Calu3 (cell line): ENCODE data around the gene LDLRAP1. TPM values are rescaled to one million over a fixed set of nuclear protein-coding genes. Genes with fewer than 3 reads are reported as not detected.

Experiments used
- BruUV-seq: library from RNA; stranded (reverse); fragments of 400-500 nt; replicated peaks from 2 replicates; lab custom pipeline; 2021; lab: Mats Ljungman, UMichigan
- CTCF ChIA-PET: fragments of 300-600 bp; sonication (Branson Sonifier 250); formaldehyde crosslinking; loops from one replicate; lab custom pipeline; 2022; ENCODE audit warnings: antibody characterized with exemption; lab: Charles Lee
- DNase-seq: peaks from one replicate; pipeline ENCODE4 v3.0.0; 2022
- H3K27ac Mint-ChIP-seq: one replicate; pipeline ENCODE4 v1.8.0; 2022; ENCODE audit warnings: mixed read lengths; ENCODE audit not compliant: unreplicated experiment
- H3K27me3 Mint-ChIP-seq: one replicate; pipeline ENCODE4 v1.8.0; 2022; ENCODE audit warnings: mixed read lengths; ENCODE audit not compliant: unreplicated experiment
- H3K36me3 Mint-ChIP-seq: one replicate; pipeline ENCODE4 v1.8.0; 2022; ENCODE audit warnings: mild to moderate bottlenecking, moderate library complexity, mixed read lengths; ENCODE audit not compliant: insufficient read depth, unreplicated experiment
- H3K4me1 Mint-ChIP-seq: one replicate; pipeline ENCODE4 v1.8.0; 2022; ENCODE audit warnings: mild to moderate bottlenecking, low read depth, mixed read lengths; ENCODE audit not compliant: unreplicated experiment
- H3K4me3 Mint-ChIP-seq: one replicate; pipeline ENCODE4 v1.8.0; 2022; ENCODE audit warnings: mild to moderate bottlenecking, low read depth, moderate library complexity, mixed read lengths; ENCODE audit not compliant: unreplicated experiment
- H3K9me3 Mint-ChIP-seq: one replicate; pipeline ENCODE4 v1.8.0; 2022; ENCODE audit warnings: low read depth, mixed read lengths; ENCODE audit not compliant: unreplicated experiment
- CTCF ChIP-seq: fragments of 200-600 bp; IDR thresholded peaks from one replicate; pipeline ENCODE4 v1.8.0; 2022; ENCODE audit warnings: antibody characterized with exemption; ENCODE audit not compliant: unreplicated experiment
- intact Hi-C: fragments of 100-400 bp; cut with micrococcal nuclease; formaldehyde crosslinking; loops from one replicate; pipeline ENCODE4 v1.10.0; 2022; ENCODE audit not compliant: unreplicated experiment
- total RNA-seq: library from RNA; stranded (reverse); gene quantifications from 2 replicates; pipeline ENCODE4 v1.2.3, GENCODE V29; 2022

LDLRAP1 gene
- total RNA-seq, 1 experiment from 2014 or later: 8.3 TPM

- intact Hi-C loops: no loop called here
- DNase-seq: no peak
- no peak overlapping the region for H3K4me3 Mint-ChIP-seq
- peaks cover 9% of the 10 kb centered on the region for H3K4me1 Mint-ChIP-seq
- no peak overlapping the region for H3K27ac Mint-ChIP-seq
- peaks cover 3% of the 10 kb centered on the region for H3K36me3 Mint-ChIP-seq
- H3K27me3 Mint-ChIP-seq: peaks cover 17% of the 10 kb centered on the region
- TF ChIP-seq CTCF: no peak
- no TSS peak for BruUV-seq
- H3K9me3 Mint-ChIP-seq: no peaks in the 10 kb centered on the region
- CTCF ChIA-PET: interaction anchor here (0.6 kb wide), 1 partner anchor 441 kb away, joined by 3 read pairs; no protein-coding TSS in a partner anchor
These were observed 2.6 kb upstream of the LDLRAP1 start for GRCh38 chr1:25540750-25541342.

- intact Hi-C loops: no loop called here
- H3K27me3 Mint-ChIP-seq: peaks cover 11% of the 10 kb centered on the region
- no peak for DNase-seq
- peaks cover 3% of the 10 kb centered on the region for H3K36me3 Mint-ChIP-seq
- H3K4me3 Mint-ChIP-seq: no peak overlapping the region
- H3K27ac Mint-ChIP-seq: no peak overlapping the region
- no peak for TF ChIP-seq CTCF
- BruUV-seq: no TSS peak
- H3K9me3 Mint-ChIP-seq: no peaks in the 10 kb centered on the region
- H3K4me1 Mint-ChIP-seq: peaks cover 9% of the 10 kb centered on the region
- CTCF ChIA-PET: no interaction called here
These were observed 2.0 kb upstream of the LDLRAP1 start for GRCh38 chr1:25541425-25541824.

DNA sequence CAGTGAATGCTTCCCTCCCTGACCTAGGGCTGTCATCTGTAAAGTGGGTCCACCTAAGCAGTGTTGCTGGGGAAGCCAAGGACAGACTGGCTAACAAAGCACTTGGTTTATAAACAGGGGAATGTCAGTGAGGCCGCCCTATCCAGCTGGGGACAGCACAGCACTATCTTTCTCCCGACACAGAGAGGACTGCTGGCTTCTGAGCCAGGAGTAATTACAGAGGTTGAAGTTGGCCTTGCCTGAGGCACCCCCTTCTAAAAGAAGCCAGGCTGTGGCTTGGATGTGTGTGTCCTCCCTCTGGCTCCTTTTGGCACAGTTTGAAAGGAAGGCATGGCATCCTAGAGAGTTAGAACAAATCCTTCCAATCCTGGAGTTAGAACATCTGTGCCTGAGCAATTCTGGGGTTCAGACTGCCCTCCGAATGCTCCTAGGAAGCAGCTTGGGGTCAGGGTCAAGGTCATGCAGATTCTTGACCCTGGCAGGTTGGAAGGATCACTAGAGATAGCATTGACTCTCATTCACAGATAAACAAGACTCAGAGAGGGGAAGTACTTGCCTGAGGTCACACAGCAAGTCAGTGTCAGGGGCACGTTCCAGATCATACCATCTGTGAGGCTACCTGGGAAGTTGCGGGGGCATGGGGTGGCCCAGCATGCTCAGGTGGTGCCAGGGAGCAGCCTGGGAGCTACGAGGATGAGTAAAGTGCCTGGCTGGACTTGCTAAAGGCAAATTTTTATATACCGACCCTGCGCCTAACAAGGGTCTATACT, 1.3 kb upstream of the LDLRAP1 start:
- intact Hi-C loops: no loop called here
- Mint-ChIP-seq H3K4me1 (peaks cover 9% of the 10 kb centered on the region), H3K36me3 (peaks cover 3% of the 10 kb centered on the region), H3K27me3 (peaks cover 4% of the 10 kb centered on the region), H3K27ac (no peak overlapping the region), H3K4me3 (no peak overlapping the region), H3K9me3 (no peaks in the 10 kb centered on the region)
- no TSS peak for BruUV-seq
- DNase-seq: no peak
- TF ChIP-seq CTCF: no peak
- CTCF ChIA-PET: no interaction called here

- H3K36me3 Mint-ChIP-seq: peaks cover 3% of the 10 kb centered on the region
- H3K4me1 Mint-ChIP-seq: peaks cover 7% of the 10 kb centered on the region
- no TSS peak for BruUV-seq
- no peaks in the 10 kb centered on the region for H3K9me3 Mint-ChIP-seq
- no peak overlapping the region for H3K27ac Mint-ChIP-seq
- no peak for TF ChIP-seq CTCF
- no peaks in the 10 kb centered on the region for H3K27me3 Mint-ChIP-seq
- peak overlapping the region; percentile 71 for H3K4me3 Mint-ChIP-seq
- CTCF ChIA-PET: no interaction called here
- intact Hi-C loops: no loop called here
- no peak for DNase-seq
These were observed 391 bp upstream of the LDLRAP1 start for GRCh38 chr1:25543005-25543424.
